Endometrial microvascular endothelial cells (primary cell): ENCODE results near the gene LST1. TPM values are rescaled to one million over a fixed set of nuclear protein-coding genes. Genes with fewer than 3 reads are reported as not detected.

Experiments
- in situ Hi-C: cut with HindIII; loops from 2 replicates; pipeline ENCODE4 v1.10.0; 2017; ENCODE audit warnings: low sequenced_read_pairs, low pct_unique_long_range_greater_than_20kb; ENCODE audit errors: inconsistent ontology term
- total RNA-seq: library from RNA; depleted of rRNA; stranded (reverse); fragments of >200 nt; gene quantifications from one replicate; pipeline ENCODE4 v1.2.3, GENCODE V29; 2015; ENCODE audit errors: inconsistent ontology term

The LST1 gene
- total RNA-seq, 1 donor from 2014 or later: not detected

- in situ Hi-C loops: no loop called here
Observed at GRCh38 chr6:31632279-31632946, 46.3 kb downstream of the LST1 start.

- in situ Hi-C loops: no loop called here
Observed at GRCh38 chr6:31633447-31633846, 47.4 kb downstream of the LST1 start.

GRCh38 chr6:31634131-31634530, 48.1 kb downstream of the LST1 start:
- in situ Hi-C loops: no loop called here

- in situ Hi-C loops: no loop called here
Observed at GRCh38 chr6:31634969-31635575, 49.0 kb downstream of the LST1 start.

GRCh38 chr6:31636698-31637596, 50.9 kb downstream of the LST1 start:
- in situ Hi-C loops: no loop called here

Other genes with a start within 250 kb of the LST1 start
- 719 TPM for gene HLA-B, start 229.1 kb upstream of the LST1 start, total RNA-seq
- 68.9 TPM for gene MICA, start 182.7 kb upstream of the LST1 start, total RNA-seq
- gene MICB, start 88.1 kb upstream of the LST1 start, total RNA-seq: 26.1 TPM
- gene MCCD1, start 57.3 kb upstream of the LST1 start, total RNA-seq: not detected
- gene DDX39B, start 44.3 kb upstream of the LST1 start, total RNA-seq: 465 TPM
- gene ATP6V1G2, start 39.7 kb upstream of the LST1 start, total RNA-seq: not detected
- 13.1 TPM for gene NFKBIL1, start 38.7 kb upstream of the LST1 start, total RNA-seq
- not detected for gene LTA, start 14.0 kb upstream of the LST1 start, total RNA-seq
- gene TNF, start 10.7 kb upstream of the LST1 start, total RNA-seq: not detected
- gene LTB, start 3.9 kb upstream of the LST1 start, total RNA-seq: not detected
- not detected for gene NCR3, start 6.7 kb downstream of the LST1 start, total RNA-seq
- not detected for gene AIF1, start 29.0 kb downstream of the LST1 start, total RNA-seq
- 79.4 TPM for gene PRRC2A, start 34.4 kb downstream of the LST1 start, total RNA-seq
- 262 TPM for gene BAG6, start 66.4 kb downstream of the LST1 start, total RNA-seq
- gene APOM, start 69.6 kb downstream of the LST1 start, total RNA-seq: 1.9 TPM
- 17.2 TPM for gene C6orf47, start 74.5 kb downstream of the LST1 start, total RNA-seq
- 15.2 TPM for gene GPANK1, start 78.7 kb downstream of the LST1 start, total RNA-seq
- gene CSNK2B, start 79.8 kb downstream of the LST1 start, total RNA-seq: 271 TPM
- gene LY6G5B, start 83.7 kb downstream of the LST1 start, total RNA-seq: 1.1 TPM
- 0.93 TPM for gene LY6G5C, start 94.8 kb downstream of the LST1 start, total RNA-seq
- 44.8 TPM for gene ABHD16A, start 117.0 kb downstream of the LST1 start, total RNA-seq
- gene LY6G6F, start 120.6 kb downstream of the LST1 start, total RNA-seq: not detected
- gene LY6G6D, start 129.1 kb downstream of the LST1 start, total RNA-seq: not detected
- gene LY6G6C, start 135.5 kb downstream of the LST1 start, total RNA-seq: not detected
- gene MPIG6B, start 137.1 kb downstream of the LST1 start, total RNA-seq: not detected
- gene DDAH2, start 143.0 kb downstream of the LST1 start, total RNA-seq: 64.2 TPM
- 1,067 TPM for gene CLIC1, start 150.3 kb downstream of the LST1 start, total RNA-seq
- gene MSH5, start 153.7 kb downstream of the LST1 start, total RNA-seq: 7.8 TPM
- not detected for gene SAPCD1, start 176.4 kb downstream of the LST1 start, total RNA-seq
- gene VWA7, start 191.1 kb downstream of the LST1 start, total RNA-seq: not detected
- 101 TPM for gene VARS1, start 209.5 kb downstream of the LST1 start, total RNA-seq
- gene LSM2, start 220.7 kb downstream of the LST1 start, total RNA-seq: 172 TPM
- 0.65 TPM for gene HSPA1L, start 229.0 kb downstream of the LST1 start, total RNA-seq
- 171 TPM for gene HSPA1A, start 229.3 kb downstream of the LST1 start, total RNA-seq
- gene HSPA1B, start 241.5 kb downstream of the LST1 start, total RNA-seq: 120 TPM